ENCODE data around the gene MLPH. TPM values are rescaled to one million over a fixed set of nuclear protein-coding genes. Genes with fewer than 3 reads are reported as not detected.

MLPH gene
- total RNA-seq, 1 donor from 2014 or later = 27.3 TPM

GRCh38 chr2:237507512-237507911, 20.5 kb downstream of the MLPH start:
- no peak for DNase-seq (ENCODE audit: low read depth)
- Histone ChIP-seq H3K36me3 (ENCODE audit: control insufficient read depth, insufficient read depth, low read length) (peaks cover 2% of the 10 kb centered on the region), H3K27me3 (ENCODE audit: control insufficient read depth, insufficient read depth, low read length) (no peaks in the 10 kb centered on the region), H3K4me3 (ENCODE audit: low read depth, low read length) (no peak overlapping the region)
- TF ChIP-seq CTCF (IDR thresholded peaks at IDR 0.05; ENCODE audit: insufficient read depth, low read length, poor library complexity, severe bottlenecking) = no peak

- DNase-seq (ENCODE audit: low read depth) = no peak
- Histone ChIP-seq H3K27me3 (ENCODE audit: control insufficient read depth, insufficient read depth, low read length) (no peaks in the 10 kb centered on the region), H3K36me3 (ENCODE audit: control insufficient read depth, insufficient read depth, low read length) (peaks cover 2% of the 10 kb centered on the region), H3K4me3 (ENCODE audit: low read depth, low read length) (no peak overlapping the region)
- TF ChIP-seq CTCF (IDR thresholded peaks at IDR 0.05; ENCODE audit: insufficient read depth, low read length, poor library complexity, severe bottlenecking) = no peak
These were observed 21.3 kb downstream of the MLPH start for GRCh38 chr2:237508361-237508760.

- no peak for DNase-seq (ENCODE audit: low read depth)
- Histone ChIP-seq H3K27me3 (ENCODE audit: control insufficient read depth, insufficient read depth, low read length) (no peaks in the 10 kb centered on the region), H3K4me3 (ENCODE audit: low read depth, low read length) (no peak overlapping the region), H3K36me3 (ENCODE audit: control insufficient read depth, insufficient read depth, low read length) (peaks cover 2% of the 10 kb centered on the region)
- no peak for TF ChIP-seq CTCF (IDR thresholded peaks at IDR 0.05; ENCODE audit: insufficient read depth, low read length, poor library complexity, severe bottlenecking)
These were observed 22.1 kb downstream of the MLPH start for GRCh38 chr2:237509151-237509550.

GRCh38 chr2:237509905-237510304, 22.9 kb downstream of the MLPH start:
- Histone ChIP-seq H3K27me3 (ENCODE audit: control insufficient read depth, insufficient read depth, low read length) (no peaks in the 10 kb centered on the region), H3K36me3 (ENCODE audit: control insufficient read depth, insufficient read depth, low read length) (peaks cover 2% of the 10 kb centered on the region), H3K4me3 (ENCODE audit: low read depth, low read length) (no peak overlapping the region)
- no peak for TF ChIP-seq CTCF (IDR thresholded peaks at IDR 0.05; ENCODE audit: insufficient read depth, low read length, poor library complexity, severe bottlenecking)
- no peak for DNase-seq (ENCODE audit: low read depth)

GRCh38 chr2:237510502-237511217, 23.6 kb downstream of the MLPH start:
- Histone ChIP-seq H3K36me3 (ENCODE audit: control insufficient read depth, insufficient read depth, low read length) (peaks cover 2% of the 10 kb centered on the region), H3K27me3 (ENCODE audit: control insufficient read depth, insufficient read depth, low read length) (no peaks in the 10 kb centered on the region), H3K4me3 (ENCODE audit: low read depth, low read length) (no peak overlapping the region)
- TF ChIP-seq CTCF (IDR thresholded peaks at IDR 0.05; ENCODE audit: insufficient read depth, low read length, poor library complexity, severe bottlenecking) = no peak
- DNase-seq (ENCODE audit: low read depth) = no peak

- DNase-seq (ENCODE audit: low read depth) = no peak
- no peaks in the 10 kb centered on the region for H3K36me3 ChIP-seq (ENCODE audit: control insufficient read depth, insufficient read depth, low read length)
- no peaks in the 10 kb centered on the region for H3K27me3 ChIP-seq (ENCODE audit: control insufficient read depth, insufficient read depth, low read length)
- no peak overlapping the region for H3K4me3 ChIP-seq (ENCODE audit: low read depth, low read length)
- TF ChIP-seq CTCF (IDR thresholded peaks at IDR 0.05; ENCODE audit: insufficient read depth, low read length, poor library complexity, severe bottlenecking) = no peak
These were observed 24.4 kb downstream of the MLPH start for GRCh38 chr2:237511433-237511832.
